GM12864 (cell line): ENCODE results near the gene CERS1.

Source experiments
- DNase-seq: peaks from one replicate; pipeline ENCODE4 v3.0.0-alpha.2; 2011; ENCODE audit warnings: low read depth
- H3K4me3 ChIP-seq: 2 replicates; pipeline ENCODE4 v1.5.1; 2011; ENCODE audit warnings: mild to moderate bottlenecking, low read depth, low read length, control low read depth
- TF ChIP-seq, protein P1 (sequence below): IDR thresholded peaks from 2 replicates; pipeline ENCODE4 v1.5.1; 2011; ENCODE audit warnings: low read depth, mild to moderate bottlenecking, moderate library complexity, low read length, control low read depth, inconsistent platforms; ENCODE audit errors: missing control alignments

CERS1 gene

DNA sequence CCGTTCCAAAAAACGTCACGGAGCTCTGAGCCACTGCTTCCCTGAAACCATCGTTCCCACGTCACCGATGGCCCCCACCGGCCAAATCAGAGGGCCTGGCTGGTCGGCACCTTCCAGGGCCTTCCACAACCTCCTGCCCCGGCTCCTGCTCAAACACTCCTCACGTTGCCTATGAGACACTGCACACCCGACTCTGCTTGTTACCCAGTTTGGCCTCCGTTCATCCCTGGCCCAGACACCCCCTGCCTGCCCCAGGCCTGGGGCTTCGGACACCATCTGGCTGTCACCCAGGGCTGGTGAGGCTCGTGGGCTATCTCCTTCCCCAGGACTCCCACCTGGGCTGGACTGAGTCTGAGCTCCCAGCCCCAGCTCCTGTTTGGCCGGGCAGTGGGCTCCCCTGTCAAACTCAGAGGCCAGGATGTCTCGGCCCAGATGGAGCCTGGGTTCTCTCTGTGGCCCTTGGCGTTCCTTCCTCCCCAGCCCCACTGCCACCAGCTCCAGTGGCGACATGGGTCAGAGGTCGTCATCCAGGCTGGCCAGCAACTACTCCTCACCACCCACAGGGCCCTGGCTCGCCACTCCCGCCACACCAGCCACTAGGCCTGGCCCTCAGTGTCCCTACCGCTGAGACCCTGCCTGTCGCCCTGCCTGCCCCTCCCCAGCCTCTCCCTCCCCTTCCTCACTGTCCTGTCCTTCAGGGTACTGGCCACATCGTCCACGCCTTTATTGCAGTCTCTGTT, 17.7 kb downstream of the CERS1 start:
- H3K4me3 ChIP-seq = no peak overlapping the region
- TF ChIP-seq, protein P1, sequence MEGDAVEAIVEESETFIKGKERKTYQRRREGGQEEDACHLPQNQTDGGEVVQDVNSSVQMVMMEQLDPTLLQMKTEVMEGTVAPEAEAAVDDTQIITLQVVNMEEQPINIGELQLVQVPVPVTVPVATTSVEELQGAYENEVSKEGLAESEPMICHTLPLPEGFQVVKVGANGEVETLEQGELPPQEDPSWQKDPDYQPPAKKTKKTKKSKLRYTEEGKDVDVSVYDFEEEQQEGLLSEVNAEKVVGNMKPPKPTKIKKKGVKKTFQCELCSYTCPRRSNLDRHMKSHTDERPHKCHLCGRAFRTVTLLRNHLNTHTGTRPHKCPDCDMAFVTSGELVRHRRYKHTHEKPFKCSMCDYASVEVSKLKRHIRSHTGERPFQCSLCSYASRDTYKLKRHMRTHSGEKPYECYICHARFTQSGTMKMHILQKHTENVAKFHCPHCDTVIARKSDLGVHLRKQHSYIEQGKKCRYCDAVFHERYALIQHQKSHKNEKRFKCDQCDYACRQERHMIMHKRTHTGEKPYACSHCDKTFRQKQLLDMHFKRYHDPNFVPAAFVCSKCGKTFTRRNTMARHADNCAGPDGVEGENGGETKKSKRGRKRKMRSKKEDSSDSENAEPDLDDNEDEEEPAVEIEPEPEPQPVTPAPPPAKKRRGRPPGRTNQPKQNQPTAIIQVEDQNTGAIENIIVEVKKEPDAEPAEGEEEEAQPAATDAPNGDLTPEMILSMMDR = no peak
- DNase-seq = no peak

DNA sequence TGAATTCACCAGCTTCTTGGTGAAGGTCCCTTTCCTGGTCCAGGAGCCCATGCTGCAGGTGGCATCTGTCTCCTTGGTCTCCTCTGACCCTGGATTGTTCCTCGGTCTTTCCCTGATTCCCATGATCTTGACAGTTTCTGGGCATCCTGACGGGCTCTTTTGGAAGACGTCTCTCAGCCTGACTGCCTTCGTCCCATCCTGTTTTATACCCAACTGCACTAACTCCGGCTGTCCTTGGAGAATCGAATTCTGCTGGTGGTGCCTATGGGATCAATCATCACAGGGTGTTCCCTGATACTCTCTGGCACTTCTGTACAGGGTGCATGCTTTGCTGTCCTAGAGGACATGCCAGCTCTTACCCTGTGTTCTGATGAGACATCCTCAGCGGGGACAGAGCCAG, 19.1 kb downstream of the CERS1 start:
- DNase-seq = no peak
- H3K4me3 ChIP-seq = no peak overlapping the region
- TF ChIP-seq, protein P1 = no peak

DNA sequence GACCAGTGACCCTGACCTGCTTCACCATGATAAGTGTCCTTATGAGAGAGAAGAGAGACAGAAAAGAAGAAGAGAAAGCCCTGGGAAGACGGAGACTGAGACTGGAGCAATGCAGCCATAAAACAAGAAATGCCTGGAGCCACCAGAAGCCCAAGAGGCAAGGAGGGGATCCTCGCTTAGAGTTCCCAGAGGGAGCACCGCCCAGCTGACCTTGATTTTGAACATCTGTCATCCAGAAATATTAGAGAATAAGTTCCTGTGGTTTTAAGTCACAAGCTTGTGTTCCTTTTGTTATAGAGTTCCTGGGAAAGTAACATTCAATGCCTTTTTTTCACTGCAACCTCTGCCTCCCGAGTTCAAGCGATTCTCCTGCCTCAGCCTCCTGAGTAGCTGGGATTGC, 20.2 kb downstream of the CERS1 start:
- TF ChIP-seq, protein P1 = no peak

DNA sequence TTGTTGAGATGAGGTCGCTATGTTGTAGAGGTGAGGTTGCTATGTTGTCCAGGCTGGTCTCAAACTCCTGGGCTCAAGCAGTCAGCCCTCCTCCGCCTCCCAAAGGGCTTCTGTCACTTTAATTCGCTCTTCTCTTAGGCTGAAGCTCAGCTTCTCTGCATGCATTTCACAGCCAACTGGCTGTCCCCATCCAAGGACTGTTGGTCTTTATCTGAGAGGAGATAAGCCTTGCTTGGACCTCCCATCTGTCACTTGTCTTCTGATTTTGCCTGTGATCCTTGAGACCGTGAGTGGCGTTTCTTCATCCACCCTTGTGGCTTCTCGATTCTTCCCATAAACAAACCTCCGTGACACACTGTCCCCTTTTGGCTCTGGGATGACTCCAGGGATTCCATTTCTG, 24.4 kb downstream of the CERS1 start:
- TF ChIP-seq, protein P1 = no peak
- DNase-seq = no peak

More for the DNA sequence above, 20.2 kb downstream of the CERS1 start:
- no peak overlapping the region for H3K4me3 ChIP-seq
- DNase-seq = no peak

DNA sequence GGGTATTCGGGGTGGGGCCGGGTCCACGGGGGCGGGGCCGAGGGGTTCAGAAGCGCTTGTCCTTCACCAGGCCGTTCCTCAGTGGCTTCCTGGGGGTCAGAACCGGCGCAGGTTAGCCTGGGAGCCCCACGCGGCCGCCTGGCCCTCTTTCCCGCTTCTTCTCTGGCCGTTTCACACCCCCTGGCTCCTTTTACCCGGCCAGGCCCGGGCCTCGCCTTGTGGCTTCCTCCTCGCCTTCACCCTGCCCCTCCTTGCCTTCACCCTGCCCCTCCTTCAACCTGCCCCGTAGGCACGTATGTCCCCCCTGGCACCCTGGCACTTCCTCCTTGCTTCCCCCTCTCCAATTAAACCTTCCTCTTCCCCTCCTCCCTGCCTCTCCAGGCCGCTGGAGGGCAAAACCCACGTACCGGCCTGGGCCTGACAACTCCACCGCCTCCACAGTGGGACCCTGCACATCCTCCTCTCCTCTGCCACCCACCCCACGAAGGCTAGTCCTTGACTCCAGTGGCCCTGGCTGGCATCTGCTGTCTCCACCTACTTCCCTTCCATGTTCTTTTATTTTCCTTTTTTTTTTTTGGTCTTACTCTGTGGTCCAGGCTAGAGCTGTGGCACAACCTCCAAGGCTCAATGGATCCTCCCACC, 25.3 kb downstream of the CERS1 start:
- DNase-seq = no peak
- TF ChIP-seq, protein P1 = no peak
- H3K4me3 ChIP-seq = no peak overlapping the region

More for the DNA sequence above, 24.4 kb downstream of the CERS1 start:
- H3K4me3 ChIP-seq = no peak overlapping the region

DNA sequence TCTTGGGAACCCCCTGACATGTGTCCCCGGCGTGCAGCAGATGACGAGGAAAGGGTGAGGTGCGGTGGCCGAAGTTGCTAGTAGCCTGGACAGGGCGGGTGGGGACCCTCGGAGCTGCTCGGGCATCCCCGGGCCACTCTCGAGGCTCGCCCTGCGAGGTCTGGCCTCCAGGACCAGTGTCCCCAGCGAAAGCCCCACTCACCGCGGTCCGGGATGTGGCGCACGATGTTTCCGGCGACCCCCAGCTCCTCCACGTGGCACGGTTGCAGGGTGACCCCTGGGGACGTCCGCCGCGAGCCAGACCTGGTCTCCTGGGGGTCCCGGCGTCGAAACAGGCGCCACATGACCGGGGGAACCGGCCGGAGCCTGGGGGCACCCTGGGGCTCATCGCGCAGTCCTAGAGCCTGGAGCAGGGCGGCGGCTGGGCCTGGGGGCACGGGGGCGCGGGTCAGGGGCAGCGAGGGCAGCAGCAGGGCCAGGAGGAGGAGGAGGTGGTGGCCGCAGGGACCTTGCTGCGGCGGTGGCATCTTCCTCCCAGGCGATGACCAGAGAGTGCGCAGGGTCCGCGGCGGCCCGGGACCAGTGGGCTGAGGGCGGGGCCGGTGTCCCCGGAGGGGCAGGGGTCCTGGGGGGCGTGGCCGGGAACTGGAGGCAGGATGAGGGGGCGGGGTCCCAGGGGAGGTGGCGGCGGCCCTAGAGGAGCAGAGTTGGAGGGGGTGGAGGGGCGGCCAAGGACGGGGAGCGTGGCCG, 26.0 kb downstream of the CERS1 start:
- H3K4me3 ChIP-seq = no peak overlapping the region
- no peak for DNase-seq
- TF ChIP-seq, protein P1 = no peak
